ENCODE data around the gene KIF4B. TPM values are rescaled to one million over a fixed set of nuclear protein-coding genes. Genes with fewer than 3 reads are reported as not detected.

Gene KIF4B
- total RNA-seq, 1 donor from 2014 or later, result not detected

DNA sequence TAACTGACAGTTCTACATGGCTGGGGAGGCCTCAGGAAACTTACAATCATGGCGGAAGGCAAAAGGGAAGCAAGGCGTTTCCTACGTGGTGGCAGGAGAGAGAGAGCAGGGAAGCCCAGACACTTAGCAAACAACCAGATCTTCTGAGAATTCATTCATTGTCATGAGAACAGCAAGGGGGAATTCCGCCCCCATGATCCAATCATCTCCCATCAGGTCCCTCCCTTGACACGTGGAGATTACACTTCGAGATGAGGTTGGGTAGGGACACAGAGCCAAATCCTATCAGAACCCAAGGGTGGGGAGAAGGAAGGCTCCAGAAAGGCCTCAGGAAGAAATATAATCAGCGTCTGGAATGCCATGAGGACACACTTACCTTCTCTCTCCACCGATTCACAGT, 34.3 kb downstream of the KIF4B start:
- no peak for DNase-seq (ENCODE audit: low read depth, low spot score)
- no peaks in the 10 kb centered on the region for H3K9me3 Mint-ChIP-seq
- H3K36me3 Mint-ChIP-seq (ENCODE audit: low read depth), result no peaks in the 10 kb centered on the region
- H3K4me3 Mint-ChIP-seq, result no peak overlapping the region
- H3K4me1 Mint-ChIP-seq, result peaks cover 7% of the 10 kb centered on the region
- H3K27ac Mint-ChIP-seq (ENCODE audit: unreplicated experiment), result no peak overlapping the region
- H3K27me3 Mint-ChIP-seq (ENCODE audit: low read depth), result no peaks in the 10 kb centered on the region
- TF ChIP-seq, protein P1, sequence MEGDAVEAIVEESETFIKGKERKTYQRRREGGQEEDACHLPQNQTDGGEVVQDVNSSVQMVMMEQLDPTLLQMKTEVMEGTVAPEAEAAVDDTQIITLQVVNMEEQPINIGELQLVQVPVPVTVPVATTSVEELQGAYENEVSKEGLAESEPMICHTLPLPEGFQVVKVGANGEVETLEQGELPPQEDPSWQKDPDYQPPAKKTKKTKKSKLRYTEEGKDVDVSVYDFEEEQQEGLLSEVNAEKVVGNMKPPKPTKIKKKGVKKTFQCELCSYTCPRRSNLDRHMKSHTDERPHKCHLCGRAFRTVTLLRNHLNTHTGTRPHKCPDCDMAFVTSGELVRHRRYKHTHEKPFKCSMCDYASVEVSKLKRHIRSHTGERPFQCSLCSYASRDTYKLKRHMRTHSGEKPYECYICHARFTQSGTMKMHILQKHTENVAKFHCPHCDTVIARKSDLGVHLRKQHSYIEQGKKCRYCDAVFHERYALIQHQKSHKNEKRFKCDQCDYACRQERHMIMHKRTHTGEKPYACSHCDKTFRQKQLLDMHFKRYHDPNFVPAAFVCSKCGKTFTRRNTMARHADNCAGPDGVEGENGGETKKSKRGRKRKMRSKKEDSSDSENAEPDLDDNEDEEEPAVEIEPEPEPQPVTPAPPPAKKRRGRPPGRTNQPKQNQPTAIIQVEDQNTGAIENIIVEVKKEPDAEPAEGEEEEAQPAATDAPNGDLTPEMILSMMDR (conservative IDR thresholded peaks at IDR 0.05), result no peak

DNA sequence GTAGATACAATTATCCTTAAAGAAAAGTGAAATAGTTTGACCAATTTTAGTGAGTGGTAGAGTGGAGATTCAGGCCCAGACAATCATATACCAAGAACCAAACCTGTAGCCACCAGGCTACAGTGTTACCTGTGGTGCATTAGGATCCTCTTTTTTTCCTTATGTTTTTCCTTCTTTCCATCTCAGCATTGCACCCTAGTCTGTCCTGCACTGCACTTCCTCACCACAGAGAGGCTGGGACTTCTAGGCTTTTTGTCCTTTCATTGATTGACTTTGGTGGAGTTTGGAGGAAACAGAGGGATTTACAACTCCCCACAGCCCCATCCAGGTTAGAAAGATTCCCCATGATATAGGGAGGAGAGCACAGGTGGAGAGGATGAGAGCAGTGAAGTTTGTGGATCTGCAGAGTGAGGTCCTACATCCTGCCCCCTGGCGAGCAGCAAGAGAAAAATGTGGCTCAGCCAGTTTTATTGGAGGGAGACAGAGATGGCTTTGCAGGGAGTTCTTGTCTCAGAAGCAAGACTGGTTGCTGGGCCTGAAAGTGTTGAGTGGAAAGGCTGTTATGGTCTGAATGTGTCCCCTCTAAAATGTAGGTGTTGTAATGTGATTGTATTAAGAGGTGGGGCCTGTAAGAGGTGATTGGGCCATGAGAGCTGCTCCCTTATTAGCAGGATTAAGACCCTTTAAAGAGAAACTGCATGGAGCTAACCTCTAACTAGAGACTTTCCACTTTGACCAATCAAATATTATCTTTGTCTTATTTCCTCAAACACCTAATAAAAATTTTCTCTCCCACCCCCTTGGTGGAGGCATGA, 36.2 kb downstream of the KIF4B start:
- Mint-ChIP-seq H3K27me3 (ENCODE audit: low read depth) (peaks cover 2% of the 10 kb centered on the region), H3K36me3 (ENCODE audit: low read depth) (no peaks in the 10 kb centered on the region), H3K4me1 (peaks cover 7% of the 10 kb centered on the region), H3K27ac (ENCODE audit: unreplicated experiment) (peak overlapping the region; percentile 43), H3K9me3 (peaks cover 3% of the 10 kb centered on the region), H3K4me3 (no peak overlapping the region)
- TF ChIP-seq, protein P1 (conservative IDR thresholded peaks at IDR 0.05), result peak; percentile 54
- DNase-seq (ENCODE audit: low read depth, low spot score), result no peak

DNA sequence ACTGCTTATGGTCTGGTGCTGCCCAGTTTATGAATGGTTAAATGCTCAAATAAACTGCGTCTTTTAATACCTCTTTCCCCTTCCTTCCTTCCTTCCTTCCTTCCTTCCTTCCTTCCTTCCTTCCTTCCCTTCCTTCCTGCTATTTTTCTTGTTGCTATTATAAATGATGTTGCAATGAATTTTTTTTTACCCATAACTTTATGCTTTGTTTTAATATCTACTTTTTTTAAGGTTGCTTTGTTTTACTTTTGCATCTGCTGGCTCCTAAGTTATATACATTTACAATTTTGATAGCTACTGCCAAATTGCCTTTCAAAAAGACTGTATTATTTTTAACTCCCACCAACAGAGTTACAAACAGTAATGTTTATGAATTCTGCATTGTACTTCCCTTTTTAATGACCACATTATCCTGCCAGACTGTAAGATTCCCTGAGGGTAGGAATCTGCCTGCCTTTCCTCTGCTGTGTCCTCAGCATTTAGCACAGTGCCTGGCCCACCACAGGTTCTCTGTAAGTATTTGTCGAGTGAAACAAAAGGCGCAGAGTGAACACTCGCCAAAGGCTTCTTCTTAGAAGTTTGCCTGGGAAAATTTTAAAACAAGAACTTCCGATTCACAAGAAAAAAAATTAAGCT, 36.9 kb downstream of the KIF4B start:
- peaks cover 3% of the 10 kb centered on the region for H3K9me3 Mint-ChIP-seq
- DNase-seq (ENCODE audit: low read depth, low spot score), result no peak
- no peak overlapping the region for H3K27ac Mint-ChIP-seq (ENCODE audit: unreplicated experiment)
- H3K4me1 Mint-ChIP-seq, result peaks cover 7% of the 10 kb centered on the region
- H3K4me3 Mint-ChIP-seq, result no peak overlapping the region
- H3K36me3 Mint-ChIP-seq (ENCODE audit: low read depth), result no peaks in the 10 kb centered on the region
- TF ChIP-seq, protein P1 (conservative IDR thresholded peaks at IDR 0.05), result no peak
- H3K27me3 Mint-ChIP-seq (ENCODE audit: low read depth), result peaks cover 2% of the 10 kb centered on the region

DNA sequence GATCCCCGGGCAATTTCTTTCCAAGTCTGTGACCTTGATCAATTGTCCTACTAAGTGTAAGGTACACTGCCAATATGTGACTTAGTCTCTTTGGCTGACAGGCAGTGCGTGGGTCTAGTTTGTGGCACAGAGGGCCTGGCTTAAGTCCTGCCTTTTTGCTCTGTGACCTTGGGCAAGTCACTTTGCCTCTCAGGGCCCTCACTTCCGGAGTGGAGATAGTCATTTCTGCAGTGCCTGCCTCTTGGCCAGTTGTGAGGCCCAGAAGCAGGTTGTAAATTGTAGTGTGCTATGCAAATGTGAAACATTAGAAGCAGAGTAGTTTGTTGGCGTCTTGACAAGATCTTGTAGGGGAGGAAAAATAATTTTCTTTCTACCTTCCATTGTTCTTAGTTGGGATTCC, 39.0 kb downstream of the KIF4B start:
- no peak overlapping the region for H3K27ac Mint-ChIP-seq (ENCODE audit: unreplicated experiment)
- peaks cover 7% of the 10 kb centered on the region for H3K4me1 Mint-ChIP-seq
- H3K4me3 Mint-ChIP-seq, result no peak overlapping the region
- peaks cover 2% of the 10 kb centered on the region for H3K27me3 Mint-ChIP-seq (ENCODE audit: low read depth)
- peaks cover 3% of the 10 kb centered on the region for H3K9me3 Mint-ChIP-seq
- TF ChIP-seq, protein P1 (conservative IDR thresholded peaks at IDR 0.05), result no peak
- no peak for DNase-seq (ENCODE audit: low read depth, low spot score)
- H3K36me3 Mint-ChIP-seq (ENCODE audit: low read depth), result no peaks in the 10 kb centered on the region

DNA sequence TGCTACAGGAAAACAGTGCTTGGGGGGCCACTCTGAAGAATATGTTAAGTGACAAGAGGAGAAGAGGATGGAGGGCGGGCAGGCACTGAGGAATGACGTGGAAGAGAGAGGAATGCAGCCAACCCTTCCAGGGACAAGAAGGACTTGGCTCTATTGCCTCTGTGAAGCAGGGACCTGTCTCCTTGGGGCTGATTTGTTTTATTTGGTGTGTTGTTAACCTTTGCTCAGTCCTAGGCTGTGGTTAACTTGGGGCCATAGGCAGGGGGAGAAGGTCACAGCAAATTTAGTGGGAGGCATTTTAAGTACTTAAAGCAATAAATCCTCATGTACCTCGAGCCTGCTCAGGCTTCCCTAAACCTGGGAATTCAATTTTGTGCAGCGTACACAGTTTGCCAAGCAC, 39.9 kb downstream of the KIF4B start:
- DNase-seq (ENCODE audit: low read depth, low spot score), result no peak
- Mint-ChIP-seq H3K27me3 (ENCODE audit: low read depth) (peaks cover 2% of the 10 kb centered on the region), H3K4me1 (peaks cover 7% of the 10 kb centered on the region), H3K4me3 (no peak overlapping the region), H3K9me3 (peaks cover 3% of the 10 kb centered on the region), H3K27ac (ENCODE audit: unreplicated experiment) (no peak overlapping the region), H3K36me3 (ENCODE audit: low read depth) (no peaks in the 10 kb centered on the region)
- TF ChIP-seq, protein P1 (conservative IDR thresholded peaks at IDR 0.05), result no peak

Measured in neural crest cell (in vitro differentiated cells).